ENCODE data around the gene CHAT.

- TF ChIP-seq POLR2AphosphoS5 (IDR thresholded peaks at IDR 0.05; ENCODE audit: low read depth, low read length) (no peak), SIN3A (IDR thresholded peaks at IDR 0.05; ENCODE audit: borderline replicate concordance, insufficient read depth, low read length) (no peak), REST (IDR thresholded peaks at IDR 0.05; ENCODE audit: insufficient read depth in 1 of 2, low read depth in 2 of 2, low read length in 2 of 2) (no peak), TAF1 (IDR thresholded peaks at IDR 0.05; ENCODE audit: borderline replicate concordance, insufficient read depth, low read length) (no peak)
Observed at GRCh38 chr10:49688261-49688846, 74.5 kb downstream of the CHAT start.

Measured in PFSK-1 (cell line).